GOT3 (cell line): ENCODE measurements around the gene SH3BP5.

ENCODE experiments used
- DNase-seq: peaks from one replicate; lab custom pipeline; 2025; ENCODE audit warnings: mixed read lengths; lab: John Stamatoyannopoulos, UW

The SH3BP5 gene

DNA sequence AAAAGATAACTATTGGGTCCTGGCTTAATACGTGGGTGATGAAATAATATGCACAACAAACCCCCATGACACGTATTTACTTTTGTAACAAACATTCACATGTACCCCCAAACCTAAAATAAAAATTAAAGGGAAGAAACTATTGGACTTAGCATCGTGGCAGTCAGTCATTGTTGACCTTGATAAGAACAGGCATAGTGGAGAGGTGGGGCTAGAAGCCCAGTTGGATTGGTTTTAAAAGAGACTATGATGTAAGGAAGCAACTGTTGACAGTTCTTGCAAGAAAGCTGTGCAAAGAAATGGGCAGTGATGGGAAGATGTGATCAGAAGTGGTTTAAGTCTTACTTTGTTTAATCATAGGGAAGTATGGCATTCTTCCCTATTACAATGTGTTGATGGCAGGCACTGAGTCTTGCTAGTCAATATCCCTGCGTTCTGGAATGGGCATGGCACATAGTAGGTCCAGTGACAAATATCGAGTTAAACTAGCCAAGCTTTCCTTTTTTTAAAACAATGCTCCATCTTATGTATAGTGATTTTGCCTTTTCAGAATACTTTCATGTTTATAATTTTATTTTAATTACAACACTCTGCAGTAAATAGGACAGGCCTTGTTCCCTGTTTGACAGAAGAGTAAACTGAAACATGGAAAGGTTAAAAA is 88.4 kb downstream of the SH3BP5 start:
- DNase-seq = no peak

DNA sequence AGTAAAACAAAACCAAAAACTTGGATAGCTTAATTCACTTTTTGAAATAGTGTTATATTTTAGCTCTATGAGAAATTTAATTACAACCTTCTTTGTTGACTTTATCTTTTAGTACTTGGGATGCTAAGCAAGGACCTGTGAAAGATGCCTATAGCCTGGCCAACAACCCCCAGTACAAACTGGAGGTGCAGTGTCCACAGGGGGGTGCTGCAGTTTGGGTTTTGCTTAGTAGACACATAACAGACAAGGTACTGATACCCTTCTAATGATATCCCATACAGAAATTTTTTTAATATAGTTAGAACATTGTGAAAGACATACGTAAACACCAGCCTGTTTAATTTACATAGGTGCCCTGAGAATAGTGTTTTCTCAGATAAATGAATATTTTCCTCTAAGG is 91.0 kb downstream of the SH3BP5 start:
- DNase-seq = no peak

DNA sequence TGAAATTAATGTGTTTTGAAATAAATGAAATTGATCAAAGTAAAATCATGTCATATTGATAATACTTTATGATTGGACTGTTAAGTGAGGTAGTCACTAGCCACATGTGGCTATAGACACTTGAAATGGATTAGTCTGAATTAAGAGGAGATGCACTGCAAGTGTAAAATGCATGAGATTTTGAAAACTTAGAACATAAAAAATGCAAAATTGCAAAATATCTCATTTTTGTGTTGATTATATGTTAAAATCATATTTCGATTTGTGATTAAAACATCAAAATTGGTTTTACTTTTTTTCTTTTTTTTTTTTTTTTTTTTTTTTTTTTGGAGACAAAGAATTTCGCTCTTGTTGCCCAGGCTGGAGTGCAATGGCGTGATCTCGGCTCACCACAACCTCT is 103.1 kb downstream of the SH3BP5 start:
- no peak for DNase-seq

DNA sequence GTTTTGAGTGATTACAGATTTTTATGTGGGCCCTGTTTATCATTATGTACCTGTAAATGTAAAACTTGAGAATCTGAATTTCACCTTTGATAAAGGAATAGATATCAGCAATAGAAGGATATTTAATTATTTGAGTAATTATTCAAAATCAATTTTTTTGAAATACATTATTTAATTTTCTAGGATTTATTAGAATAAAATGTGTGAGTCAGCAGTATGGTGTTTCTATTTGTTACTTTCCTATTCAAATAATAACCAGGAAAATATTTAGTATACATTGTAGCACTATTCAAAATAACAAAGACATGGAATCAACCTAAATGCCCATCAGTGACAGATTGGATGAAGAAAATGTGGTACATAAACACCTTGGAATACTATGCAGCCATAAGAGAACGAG is 104.2 kb downstream of the SH3BP5 start:
- no peak for DNase-seq

- DNase-seq = no peak
Observed at GRCh38 chr3:15223685-15224572, 108.5 kb downstream of the SH3BP5 start.

DNA sequence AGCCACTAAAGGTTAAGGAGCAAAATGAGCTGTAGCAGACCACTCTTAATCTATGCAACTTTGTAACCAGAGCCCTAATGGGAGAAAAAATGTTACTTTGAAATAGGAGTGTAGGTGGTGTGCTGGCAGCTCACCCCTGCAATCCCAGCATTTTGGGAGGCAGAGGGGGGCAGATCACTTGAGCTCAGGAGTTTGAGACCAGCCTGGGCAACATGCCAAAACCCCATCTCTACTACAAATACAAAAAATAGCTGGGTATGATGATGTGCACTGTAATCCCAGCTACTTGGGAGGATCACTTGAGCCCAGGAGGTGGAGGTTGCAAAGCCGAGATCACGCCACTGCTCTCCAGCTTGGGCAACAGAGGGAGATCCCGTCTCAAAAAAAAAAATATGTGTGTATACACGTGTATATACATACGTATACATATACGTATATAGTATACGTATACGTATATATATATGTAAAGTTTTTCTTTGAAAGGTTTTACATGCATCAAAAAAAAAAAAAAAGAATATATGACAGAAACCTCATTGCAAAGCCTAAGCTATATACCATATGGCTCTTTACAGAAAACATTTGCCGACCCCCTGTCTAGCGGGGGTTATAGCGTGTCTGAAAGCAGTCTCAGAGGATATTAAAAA is 110.7 kb downstream of the SH3BP5 start:
- no peak for DNase-seq

DNA sequence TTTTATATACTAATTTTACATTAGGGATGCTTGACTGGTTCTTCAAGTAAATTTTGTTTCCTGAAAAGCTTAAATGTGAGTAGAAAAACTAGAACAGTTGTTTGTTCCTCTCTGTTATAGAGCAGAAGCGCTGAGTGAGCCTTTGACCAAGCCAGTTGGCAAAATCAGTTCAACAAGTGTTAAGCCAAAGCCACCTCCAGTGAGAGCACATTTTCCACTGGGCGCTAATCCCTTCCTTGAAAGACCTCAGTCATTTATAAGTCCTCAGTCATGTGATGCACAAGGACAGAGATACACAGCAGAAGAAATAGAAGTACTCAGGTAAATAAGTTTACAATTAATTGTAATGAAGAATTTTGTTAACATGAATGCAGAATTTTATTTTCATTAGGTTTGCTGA is 111.7 kb downstream of the SH3BP5 start:
- DNase-seq = no peak

GRCh38 chr3:15220056-15220455 is 112.3 kb downstream of the SH3BP5 start:
- DNase-seq = no peak

DNA sequence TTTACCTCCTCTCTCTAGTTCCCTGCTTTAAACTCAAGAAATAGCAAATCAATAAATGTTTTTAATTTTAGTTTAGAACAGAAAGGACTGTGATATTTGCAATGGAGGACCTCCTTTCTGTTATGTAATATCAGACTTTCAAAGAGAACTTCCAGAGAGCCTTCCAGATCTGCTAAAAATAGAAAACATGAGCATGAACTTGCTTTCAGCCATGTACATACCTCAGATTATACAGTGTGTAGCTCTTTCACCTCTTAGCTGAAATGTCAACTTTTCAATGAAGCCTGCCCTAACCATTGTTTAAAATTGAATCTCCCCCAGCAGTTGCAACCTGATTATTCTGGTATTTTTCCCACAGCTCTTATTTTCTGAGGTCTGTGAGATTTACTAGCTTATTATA is 113.7 kb downstream of the SH3BP5 start:
- DNase-seq = no peak

DNA sequence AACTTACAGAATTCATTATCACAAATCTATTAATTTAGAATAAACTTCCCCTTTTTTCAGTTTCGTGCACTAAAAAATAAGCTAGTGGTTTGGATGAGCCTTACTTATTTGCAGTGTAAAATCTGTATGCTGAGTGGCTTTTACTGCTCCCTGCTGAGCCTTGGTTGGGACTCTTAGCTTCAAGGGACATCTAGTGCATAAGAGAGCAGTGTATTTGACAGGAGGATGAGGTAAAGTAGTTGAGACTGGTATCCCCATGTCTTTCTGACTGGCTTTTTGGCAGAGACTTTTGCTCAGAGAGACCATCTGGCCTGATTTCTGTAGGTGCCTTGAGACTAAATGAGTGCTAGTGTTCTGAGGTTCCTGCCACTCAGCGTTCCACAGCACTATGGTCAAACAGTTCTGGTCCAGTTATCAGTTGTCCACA is 114.5 kb downstream of the SH3BP5 start:
- no peak for DNase-seq

GRCh38 chr3:15217011-15217671 is 115.2 kb downstream of the SH3BP5 start:
- no peak for DNase-seq

DNA sequence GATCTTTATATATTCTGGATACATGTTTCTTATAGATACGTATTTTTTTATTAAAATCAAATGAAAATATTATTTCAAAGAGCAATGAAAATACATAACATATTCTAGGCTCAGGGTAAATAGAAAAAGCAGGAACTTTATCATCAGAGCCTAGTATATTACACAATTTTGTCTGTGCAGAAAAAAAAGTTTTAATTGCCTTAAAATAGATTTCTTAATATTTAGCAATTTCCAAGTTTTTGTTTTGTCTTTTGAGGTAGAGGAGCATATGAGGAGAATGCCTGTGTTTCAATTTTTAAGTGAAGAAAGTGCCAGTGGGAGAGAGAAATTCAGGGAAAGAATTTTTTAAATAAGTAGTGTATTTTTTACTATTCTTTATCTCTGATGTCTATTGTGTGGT is 115.9 kb downstream of the SH3BP5 start:
- DNase-seq = no peak

GRCh38 chr3:15215996-15216395 is 116.4 kb downstream of the SH3BP5 start:
- DNase-seq = no peak

DNA sequence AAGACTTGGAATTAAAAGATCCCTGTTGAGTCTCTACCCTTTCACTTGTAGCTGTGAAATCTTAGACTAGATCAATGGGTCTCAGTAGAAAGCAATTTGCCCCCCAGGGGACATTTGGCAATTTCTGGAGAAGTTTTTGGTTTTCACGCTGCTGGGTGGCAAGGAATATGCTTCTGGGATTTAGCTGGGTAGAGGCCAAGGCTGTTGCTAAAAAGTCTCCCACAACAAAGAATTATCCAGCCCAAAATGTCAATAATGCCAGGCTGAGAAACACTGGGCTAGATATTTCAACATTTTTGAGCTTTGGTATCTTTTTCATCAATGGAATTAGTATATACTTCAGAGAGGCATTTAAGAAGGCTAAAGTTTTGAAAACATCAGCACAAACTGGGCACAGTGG is 117.6 kb downstream of the SH3BP5 start:
- DNase-seq = no peak

- no peak for DNase-seq
Observed at GRCh38 chr3:15211937-15212336, 120.4 kb downstream of the SH3BP5 start.

DNA sequence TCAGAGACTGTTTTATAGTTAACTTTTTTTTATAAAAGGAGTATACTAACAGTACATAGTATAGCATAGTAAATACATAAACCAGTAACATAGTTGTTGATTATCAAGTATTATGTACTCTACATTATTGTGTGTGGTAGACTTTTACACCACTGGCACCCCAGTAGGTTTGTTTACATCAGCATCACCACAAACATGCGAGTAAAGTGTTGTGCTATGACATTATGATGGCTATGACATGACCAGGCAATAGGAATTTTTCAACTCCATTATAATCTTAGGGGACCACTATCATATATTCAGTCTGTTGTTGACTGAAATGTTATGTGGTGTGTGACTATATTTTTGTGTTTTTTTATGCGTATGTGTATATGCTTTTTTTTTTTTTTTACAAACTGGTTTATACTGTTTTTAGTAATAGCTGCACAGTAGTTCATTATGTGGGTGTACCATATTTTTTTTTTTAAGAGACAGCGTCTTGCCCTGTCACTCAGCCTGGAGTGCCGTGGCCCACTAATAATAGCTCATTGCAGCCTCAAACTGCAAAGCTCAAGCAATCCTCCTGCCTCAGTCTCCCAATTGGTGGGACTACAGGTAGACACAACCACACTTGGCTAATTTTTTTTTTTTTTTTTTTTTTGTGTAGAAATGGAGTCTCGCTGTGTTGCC is 124.4 kb downstream of the SH3BP5 start:
- no peak for DNase-seq

- DNase-seq = no peak
Observed at GRCh38 chr3:15206662-15207576, 125.5 kb downstream of the SH3BP5 start.

DNA sequence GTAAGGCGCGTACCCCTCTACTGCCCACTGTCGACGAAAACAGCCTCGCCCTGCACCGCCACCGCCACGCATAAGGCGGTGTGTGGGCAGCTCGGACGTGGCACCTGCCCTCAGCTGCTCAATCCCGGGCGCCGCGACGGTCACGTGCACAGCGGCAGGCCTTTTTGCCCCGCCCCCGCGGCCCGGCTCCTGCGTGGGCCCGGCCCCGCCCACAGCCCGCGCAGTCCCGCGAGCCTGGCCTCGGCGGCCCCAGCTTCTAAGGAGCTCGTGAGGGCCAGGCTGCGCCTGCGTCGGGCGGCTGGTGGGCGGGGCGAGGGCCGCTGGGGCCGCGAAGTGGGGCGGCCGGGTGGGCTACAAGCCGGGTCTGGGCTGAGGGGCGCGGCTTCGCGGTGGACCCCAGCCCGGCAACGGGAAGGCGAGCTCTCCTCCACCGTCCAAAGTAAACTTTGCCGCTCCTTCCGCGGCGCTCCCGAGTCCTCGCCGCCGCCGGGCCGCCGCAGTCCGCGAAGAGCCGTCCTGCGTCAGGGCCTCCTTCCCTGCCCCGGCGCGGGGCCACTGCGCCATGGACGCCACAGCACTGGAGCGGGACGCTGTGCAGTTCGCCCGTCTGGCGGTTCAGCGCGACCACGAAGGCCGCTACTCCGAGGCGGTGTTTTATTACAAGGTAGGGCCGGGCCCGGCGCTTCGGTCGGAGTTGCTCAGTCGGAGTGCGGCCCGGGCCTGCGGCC is 126.3 kb downstream of the SH3BP5 start, which contains the start of gene CAPN7:
TSS of gene CAPN7 (plus strand) at position 313 of the 728 bp plus-strand sequence. CDS start at position 563, 250 bp downstream.
- DNase-seq = no peak

- DNase-seq = no peak
Observed at GRCh38 chr3:15205482-15205933, 126.9 kb downstream of the SH3BP5 start.
